D721Med (cell line): ENCODE results near the gene KBTBD2.
"Not testable (repeated sequence)": the region's sequence is repeated elsewhere in the genome, so short reads cannot be mapped to it uniquely, and the experiment has no call there.

Source experiments
- DNase-seq: peaks from one replicate; pipeline ENCODE4 v3.0.0; 2011; ENCODE audit warnings: low spot score; ENCODE audit not compliant: insufficient read length
- FAIRE-seq: peaks from 2 replicates; lab custom pipeline; 2011; peaks lifted over from hg19 to GRCh38; lab: Jason Lieb, UNC
- TF ChIP-seq, protein P1 (sequence below): IDR thresholded peaks from 2 replicates; pipeline ENCODE4 v1.5.1; 2012; ENCODE audit warnings: mild to moderate bottlenecking, control low read depth; ENCODE audit not compliant: insufficient read depth; ENCODE audit errors: missing control alignments

The KBTBD2 gene

GRCh38 chr7:32910195-32910594 is 18.6 kb upstream of the KBTBD2 start:
- DNase-seq (no peak), FAIRE-seq (no peak)
- TF ChIP-seq, protein P1, sequence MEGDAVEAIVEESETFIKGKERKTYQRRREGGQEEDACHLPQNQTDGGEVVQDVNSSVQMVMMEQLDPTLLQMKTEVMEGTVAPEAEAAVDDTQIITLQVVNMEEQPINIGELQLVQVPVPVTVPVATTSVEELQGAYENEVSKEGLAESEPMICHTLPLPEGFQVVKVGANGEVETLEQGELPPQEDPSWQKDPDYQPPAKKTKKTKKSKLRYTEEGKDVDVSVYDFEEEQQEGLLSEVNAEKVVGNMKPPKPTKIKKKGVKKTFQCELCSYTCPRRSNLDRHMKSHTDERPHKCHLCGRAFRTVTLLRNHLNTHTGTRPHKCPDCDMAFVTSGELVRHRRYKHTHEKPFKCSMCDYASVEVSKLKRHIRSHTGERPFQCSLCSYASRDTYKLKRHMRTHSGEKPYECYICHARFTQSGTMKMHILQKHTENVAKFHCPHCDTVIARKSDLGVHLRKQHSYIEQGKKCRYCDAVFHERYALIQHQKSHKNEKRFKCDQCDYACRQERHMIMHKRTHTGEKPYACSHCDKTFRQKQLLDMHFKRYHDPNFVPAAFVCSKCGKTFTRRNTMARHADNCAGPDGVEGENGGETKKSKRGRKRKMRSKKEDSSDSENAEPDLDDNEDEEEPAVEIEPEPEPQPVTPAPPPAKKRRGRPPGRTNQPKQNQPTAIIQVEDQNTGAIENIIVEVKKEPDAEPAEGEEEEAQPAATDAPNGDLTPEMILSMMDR = no peak

GRCh38 chr7:32905175-32905662 is 13.7 kb upstream of the KBTBD2 start:
- TF ChIP-seq, protein P1 = no peak
- FAIRE-seq (no peak), DNase-seq (no peak)

DNA sequence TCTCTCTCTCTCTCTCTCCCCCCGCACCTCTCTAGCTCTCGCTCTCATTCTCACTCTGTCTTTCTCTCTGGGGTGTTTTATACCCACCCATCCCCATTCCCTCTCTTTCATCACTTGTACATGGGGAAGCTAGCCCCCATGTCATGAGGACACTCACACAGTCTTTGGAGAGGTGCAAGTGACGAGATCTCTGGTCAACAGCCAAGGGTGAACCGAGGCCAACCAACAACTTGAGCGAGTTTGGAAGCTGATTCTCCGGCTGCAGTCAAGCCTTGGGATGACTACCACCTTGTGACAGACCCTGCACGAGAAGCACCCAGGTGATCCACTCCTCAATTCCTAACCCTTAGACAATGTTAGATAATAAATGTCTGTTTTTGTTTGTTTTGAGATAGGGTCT is 10.1 kb upstream of the KBTBD2 start:
- no peak for FAIRE-seq
- DNase-seq = no peak
- TF ChIP-seq, protein P1 = no peak

GRCh38 chr7:32900433-32900995 is 9.0 kb upstream of the KBTBD2 start:
- TF ChIP-seq, protein P1 = no peak
- FAIRE-seq = no peak
- no peak for DNase-seq

GRCh38 chr7:32897376-32897775 is 5.8 kb upstream of the KBTBD2 start:
- FAIRE-seq, DNase-seq: not testable (repeated sequence)

GRCh38 chr7:32896564-32897347 is 5.2 kb upstream of the KBTBD2 start:
- DNase-seq (no peak), FAIRE-seq (no peak)
- TF ChIP-seq, protein P1 = no peak

GRCh38 chr7:32894171-32894570 is 2.6 kb upstream of the KBTBD2 start:
- FAIRE-seq = no peak
- DNase-seq = no peak
- TF ChIP-seq, protein P1 = no peak
